ENCODE measurements around the gene CITED2.
A peak's percentile ranks its signal among the peaks of the same experiment; 100 is the strongest.

Gene CITED2

GRCh38 chr6:139381216-139381865 lies 6.9 kb upstream of the CITED2 start:
- no peak for DNase-seq

GRCh38 chr6:139380611-139381010 lies 6.2 kb upstream of the CITED2 start:
- DNase-seq = no peak

- DNase-seq = no peak
These were observed 5.7 kb upstream of the CITED2 start for GRCh38 chr6:139380168-139380567.

GRCh38 chr6:139378882-139379341 lies 4.5 kb upstream of the CITED2 start:
- DNase-seq = no peak

GRCh38 chr6:139378226-139378625 lies 3.8 kb upstream of the CITED2 start:
- no peak for DNase-seq

GRCh38 chr6:139376604-139377218 lies 2.3 kb upstream of the CITED2 start:
- no peak for DNase-seq

GRCh38 chr6:139376017-139376330 lies 1.5 kb upstream of the CITED2 start:
- DNase-seq = no peak

- DNase-seq = peak; percentile 75
These were observed 973 bp upstream of the CITED2 start for GRCh38 chr6:139375226-139376016.

- no peak for DNase-seq
These were observed 506 bp downstream of the CITED2 start for GRCh38 chr6:139373928-139374356.

GRCh38 chr6:139373154-139373927 lies 1.1 kb downstream of the CITED2 start:
- no peak for DNase-seq

GRCh38 chr6:139372326-139373153 lies 1.9 kb downstream of the CITED2 start:
- no peak for DNase-seq

- DNase-seq = no peak
These were observed 2.8 kb downstream of the CITED2 start for GRCh38 chr6:139371421-139372203.

- DNase-seq = no peak
These were observed 3.5 kb downstream of the CITED2 start for GRCh38 chr6:139370999-139371345.

GRCh38 chr6:139370283-139370998 lies 4.0 kb downstream of the CITED2 start:
- DNase-seq = no peak

- no peak for DNase-seq
These were observed 4.7 kb downstream of the CITED2 start for GRCh38 chr6:139369568-139370282.

- DNase-seq = no peak
These were observed 5.4 kb downstream of the CITED2 start for GRCh38 chr6:139369068-139369467.

GRCh38 chr6:139368661-139369060 lies 5.8 kb downstream of the CITED2 start:
- DNase-seq = no peak

GRCh38 chr6:139367810-139368351 lies 6.6 kb downstream of the CITED2 start:
- DNase-seq = no peak

GRCh38 chr6:139364982-139365379 lies 9.5 kb downstream of the CITED2 start:
- no peak for DNase-seq
